H7 (cell line): ENCODE data around the gene PRDM1. TPM values are rescaled to one million over a fixed set of nuclear protein-coding genes. Genes with fewer than 3 reads are reported as not detected.

Experiments
- DNase-seq: peaks from one replicate; pipeline ENCODE4 v3.0.0; 2012
- H3K27me3 ChIP-seq: 2 replicates; pipeline ENCODE4 v1.6.0; 2011; ENCODE audit warnings: mild to moderate bottlenecking, low read length; ENCODE audit not compliant: control insufficient read depth, insufficient read depth
- H3K36me3 ChIP-seq: replicated peaks from 2 replicates; pipeline ENCODE4 v1.5.1; 2011; ENCODE audit warnings: low read length; ENCODE audit not compliant: control insufficient read depth, insufficient read depth
- H3K4me3 ChIP-seq: 2 replicates; pipeline ENCODE4 v1.5.1; 2011; ENCODE audit warnings: low read depth, mild to moderate bottlenecking, control low read depth, low read length, moderate library complexity; ENCODE audit not compliant: insufficient read depth
- total RNA-seq: library from RNA; depleted of rRNA; stranded (reverse); fragments of >200 nt; shearing (Covaris generic); gene quantifications from 2 replicates; pipeline ENCODE4 v1.2.3, GENCODE V29; 2014

PRDM1 gene
- total RNA-seq, 1 experiment from 2014 or later: 2.4 TPM

DNA sequence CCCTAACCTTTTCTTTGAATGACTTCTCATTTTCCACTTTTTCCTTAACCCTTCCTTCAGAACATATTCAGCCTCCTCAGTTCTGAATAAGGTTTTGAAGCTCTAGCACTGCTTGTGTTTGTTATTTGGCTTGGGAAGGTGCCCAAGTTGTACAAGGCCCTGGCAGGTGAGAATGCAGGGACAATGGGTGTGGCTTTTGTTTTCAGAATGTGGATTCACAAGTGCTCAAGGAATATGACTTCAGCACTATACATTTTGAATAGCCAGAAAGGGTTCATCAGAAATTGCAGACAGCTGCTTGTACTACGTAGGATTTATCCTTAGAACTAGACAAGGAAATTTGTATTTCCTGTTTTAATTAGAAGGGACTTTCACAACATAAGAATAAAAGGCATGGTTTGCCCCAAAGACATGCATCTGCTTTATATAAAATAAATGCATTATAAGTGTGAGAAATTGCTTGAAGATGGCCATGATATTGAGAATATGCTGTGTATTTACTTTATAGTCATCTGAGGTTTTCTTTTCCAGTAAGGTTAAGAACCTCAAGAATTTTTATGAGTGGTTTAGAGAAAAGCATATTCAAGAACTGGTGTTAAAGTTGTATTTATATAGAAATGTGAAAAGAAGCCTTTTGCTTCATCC lies 29.3 kb upstream of the PRDM1 start:
- Histone ChIP-seq H3K36me3 (no peaks in the 10 kb centered on the region), H3K4me3 (no peak overlapping the region), H3K27me3 (peaks cover 1% of the 10 kb centered on the region; the same call in 1 of the 2 replicates)
- DNase-seq: no peak

DNA sequence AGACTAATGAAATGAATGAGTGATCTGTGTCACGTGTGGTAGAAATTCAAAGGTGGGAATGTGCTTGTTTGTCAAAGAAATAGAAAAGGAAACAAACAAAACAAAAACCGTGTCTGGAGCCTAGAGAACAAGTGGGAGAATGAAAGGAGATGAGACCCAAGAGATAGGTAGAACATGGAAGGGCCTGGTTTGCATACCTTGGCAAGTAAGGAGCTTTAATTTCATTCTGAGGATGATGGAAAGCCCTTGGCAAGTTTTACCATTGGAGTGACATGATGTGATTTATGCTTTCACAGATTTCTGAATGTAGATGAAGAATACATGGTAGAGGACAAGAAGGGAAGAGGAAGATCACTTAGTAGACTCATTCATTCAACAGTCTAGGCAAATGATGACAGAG lies 26.8 kb upstream of the PRDM1 start:
- Histone ChIP-seq H3K4me3 (no peak overlapping the region), H3K27me3 (no peaks in the 10 kb centered on the region; the same call in 1 of the 2 replicates), H3K36me3 (no peaks in the 10 kb centered on the region)
- DNase-seq: no peak

DNA sequence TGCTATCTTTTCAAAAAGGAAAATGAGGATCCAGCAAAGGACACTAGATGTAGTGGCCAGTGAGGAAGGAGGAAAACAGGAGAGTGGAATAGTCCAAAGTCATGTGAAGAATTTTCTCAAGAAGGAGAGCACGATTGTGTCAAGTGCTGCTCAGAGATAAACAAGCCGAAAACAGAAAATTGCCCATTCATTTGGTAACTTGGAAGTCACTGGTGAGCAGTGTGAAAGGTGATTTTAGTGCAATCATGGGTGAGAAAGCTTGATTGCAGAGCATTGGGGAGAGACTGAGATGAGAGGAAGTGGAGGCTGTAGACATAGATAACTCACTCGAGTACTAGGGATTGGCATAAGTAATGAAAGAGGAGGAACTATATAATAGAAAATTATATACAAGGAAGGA lies 26.0 kb upstream of the PRDM1 start:
- no peak for DNase-seq
- H3K36me3 ChIP-seq: no peaks in the 10 kb centered on the region
- H3K27me3 ChIP-seq: no peaks in the 10 kb centered on the region
- H3K4me3 ChIP-seq: no peak overlapping the region

DNA sequence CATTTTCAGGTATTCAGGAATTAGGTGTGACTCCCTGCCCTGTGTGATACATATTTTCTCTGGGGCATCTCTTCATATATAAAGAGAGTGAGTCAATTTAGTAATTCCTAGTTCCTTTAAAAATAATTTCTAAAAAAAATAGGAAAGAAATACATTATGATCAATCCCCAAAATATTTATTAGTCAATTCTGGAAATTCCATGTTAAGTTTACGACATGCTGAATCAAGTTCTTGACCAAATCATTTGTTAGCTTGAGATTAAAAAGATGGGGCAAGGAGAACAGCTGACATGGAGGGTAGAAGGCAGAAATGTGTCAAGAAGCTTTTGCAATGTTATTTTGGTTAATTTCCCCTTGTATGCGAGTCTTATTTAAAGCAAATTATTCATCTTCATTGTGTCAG lies 22.7 kb upstream of the PRDM1 start:
- Histone ChIP-seq H3K4me3 (no peak overlapping the region), H3K27me3 (no peaks in the 10 kb centered on the region), H3K36me3 (no peaks in the 10 kb centered on the region)
- DNase-seq: no peak

DNA sequence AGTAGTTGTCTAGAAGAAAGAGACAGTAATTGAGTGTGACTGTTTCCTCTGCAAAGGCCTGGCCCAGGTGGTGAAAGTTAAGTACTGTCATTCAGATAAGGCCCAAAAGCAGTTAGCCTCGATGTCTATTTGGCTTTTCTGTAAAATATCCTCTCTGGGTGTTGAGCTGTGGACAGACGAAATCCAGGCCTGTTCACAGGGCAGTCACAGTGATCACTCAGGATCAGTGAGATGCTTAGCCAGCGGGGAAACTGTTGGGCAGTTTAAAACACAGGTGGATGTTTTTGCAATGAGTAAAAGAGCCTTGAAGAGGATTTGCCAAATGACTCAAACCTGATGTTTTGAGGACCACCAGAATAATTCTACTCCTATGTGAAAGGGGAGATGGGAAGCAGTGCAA lies 22.0 kb upstream of the PRDM1 start:
- H3K36me3 ChIP-seq: no peaks in the 10 kb centered on the region
- H3K4me3 ChIP-seq: no peak overlapping the region
- DNase-seq: no peak
- no peaks in the 10 kb centered on the region for H3K27me3 ChIP-seq

DNA sequence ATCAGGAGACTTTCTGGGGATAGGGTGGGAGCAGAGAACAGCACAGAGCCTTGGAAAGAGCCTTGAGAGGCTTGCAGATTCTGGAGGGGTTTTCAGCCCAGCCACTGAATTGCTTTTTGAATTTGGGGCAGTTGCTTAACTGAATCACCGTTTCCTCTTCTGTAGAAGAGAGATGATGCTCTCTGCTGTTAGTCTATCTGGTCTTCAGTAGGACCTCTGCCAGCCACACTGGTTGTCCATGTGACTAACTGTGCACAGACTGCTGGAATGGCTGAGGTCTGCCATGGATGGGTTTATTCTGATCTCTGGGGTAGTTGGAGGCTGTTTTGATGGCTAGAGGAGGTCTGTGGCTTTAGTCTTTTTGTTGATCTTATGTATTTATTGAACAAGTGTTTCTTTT lies 21.4 kb upstream of the PRDM1 start:
- H3K27me3 ChIP-seq: no peaks in the 10 kb centered on the region
- DNase-seq: no peak
- H3K4me3 ChIP-seq: no peak overlapping the region
- no peaks in the 10 kb centered on the region for H3K36me3 ChIP-seq

DNA sequence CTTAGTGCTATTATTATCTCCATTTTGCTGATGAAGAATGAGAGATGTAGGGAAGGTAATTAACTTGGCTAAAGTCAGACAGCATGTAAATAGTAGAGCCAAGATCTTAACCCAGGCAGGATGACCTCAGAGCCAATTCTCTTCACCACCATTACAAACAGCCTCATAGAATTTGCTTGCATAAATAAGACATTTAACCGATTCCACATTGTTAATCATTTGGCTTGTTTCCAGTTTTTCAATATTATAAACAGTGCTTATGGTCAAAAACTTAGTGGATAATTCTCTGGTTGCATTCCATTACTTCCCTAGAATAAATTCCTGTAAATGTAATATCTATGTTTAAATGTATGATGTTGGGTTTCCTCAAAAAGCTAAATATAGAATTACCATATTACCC lies 19.1 kb upstream of the PRDM1 start:
- H3K4me3 ChIP-seq: no peak overlapping the region
- H3K36me3 ChIP-seq: no peaks in the 10 kb centered on the region
- DNase-seq: no peak
- H3K27me3 ChIP-seq: no peaks in the 10 kb centered on the region

DNA sequence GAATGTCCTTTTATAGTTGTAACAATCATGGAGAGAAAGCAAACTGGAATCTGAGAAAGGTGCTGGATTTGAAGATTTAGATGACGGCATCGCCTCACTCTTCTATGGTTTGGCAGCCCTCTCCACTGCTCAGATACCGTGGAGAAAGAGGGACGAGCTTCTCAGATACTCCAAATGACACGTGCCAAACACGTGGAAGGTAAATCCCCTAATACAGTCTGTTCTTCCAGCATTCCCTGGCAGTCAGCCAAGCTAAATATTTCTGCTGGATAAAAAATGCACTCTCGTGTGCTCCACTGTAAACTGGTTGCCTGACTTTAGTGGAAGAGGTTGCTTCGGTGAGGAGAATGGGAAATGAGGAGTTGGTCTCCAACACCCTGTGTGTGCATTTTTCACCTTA lies 16.7 kb upstream of the PRDM1 start:
- Histone ChIP-seq H3K27me3 (no peaks in the 10 kb centered on the region), H3K36me3 (no peaks in the 10 kb centered on the region), H3K4me3 (no peak overlapping the region)
- DNase-seq: no peak

DNA sequence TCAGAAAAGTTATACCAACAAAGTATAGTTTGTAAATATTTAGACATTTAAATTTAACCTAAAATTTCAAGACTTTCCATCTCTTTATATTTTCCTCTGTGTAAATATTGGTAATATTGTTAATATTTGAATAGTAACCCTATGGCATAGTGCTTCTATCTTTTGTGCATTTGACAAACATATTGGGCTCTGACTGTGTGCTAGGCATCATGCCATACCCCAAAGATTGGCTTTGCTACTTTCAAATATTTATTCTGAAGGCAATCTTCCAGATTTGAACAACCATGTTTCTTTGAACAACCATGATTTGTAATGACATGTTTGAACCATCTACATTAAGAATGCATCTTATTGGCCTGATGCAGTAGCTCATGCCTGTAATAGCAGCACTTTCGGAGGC lies 15.5 kb upstream of the PRDM1 start:
- no peak overlapping the region for H3K4me3 ChIP-seq
- no peak for DNase-seq
- no peaks in the 10 kb centered on the region for H3K27me3 ChIP-seq
- no peaks in the 10 kb centered on the region for H3K36me3 ChIP-seq

- Histone ChIP-seq H3K4me3 (no peak overlapping the region), H3K27me3 (no peaks in the 10 kb centered on the region), H3K36me3 (no peaks in the 10 kb centered on the region)
- DNase-seq: no peak
These were observed 13.5 kb upstream of the PRDM1 start for GRCh38 chr6:106072501-106073090.

GRCh38 chr6:106074146-106074545 lies 12.0 kb upstream of the PRDM1 start:
- H3K4me3 ChIP-seq: no peak overlapping the region
- H3K27me3 ChIP-seq: no peaks in the 10 kb centered on the region
- no peak for DNase-seq
- H3K36me3 ChIP-seq: no peaks in the 10 kb centered on the region

DNA sequence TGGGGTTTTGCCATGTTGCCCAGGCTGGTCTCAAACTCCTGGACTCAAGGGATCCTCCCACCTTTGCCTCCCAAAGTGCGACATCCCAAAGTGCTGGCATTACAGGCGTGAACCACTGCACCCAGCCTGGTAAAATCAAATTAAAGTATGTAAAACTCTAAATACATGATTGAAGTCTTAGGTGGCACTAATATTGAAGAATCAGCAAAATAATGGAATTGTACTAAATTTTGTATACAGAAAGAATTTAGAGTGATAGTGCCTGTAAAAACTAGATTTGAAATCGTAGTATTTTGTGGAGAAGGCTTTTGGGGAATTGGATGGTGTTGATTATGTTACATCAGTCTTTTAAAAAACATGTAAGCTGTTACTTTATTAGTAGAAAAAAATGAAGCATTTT lies 10.0 kb upstream of the PRDM1 start:
- Histone ChIP-seq H3K27me3 (no peaks in the 10 kb centered on the region), H3K36me3 (no peaks in the 10 kb centered on the region), H3K4me3 (no peak overlapping the region)
- no peak for DNase-seq

GRCh38 chr6:106077170-106077569 lies 9.0 kb upstream of the PRDM1 start:
- Histone ChIP-seq H3K36me3 (no peaks in the 10 kb centered on the region), H3K4me3 (no peak overlapping the region), H3K27me3 (no peaks in the 10 kb centered on the region)
- no peak for DNase-seq

DNA sequence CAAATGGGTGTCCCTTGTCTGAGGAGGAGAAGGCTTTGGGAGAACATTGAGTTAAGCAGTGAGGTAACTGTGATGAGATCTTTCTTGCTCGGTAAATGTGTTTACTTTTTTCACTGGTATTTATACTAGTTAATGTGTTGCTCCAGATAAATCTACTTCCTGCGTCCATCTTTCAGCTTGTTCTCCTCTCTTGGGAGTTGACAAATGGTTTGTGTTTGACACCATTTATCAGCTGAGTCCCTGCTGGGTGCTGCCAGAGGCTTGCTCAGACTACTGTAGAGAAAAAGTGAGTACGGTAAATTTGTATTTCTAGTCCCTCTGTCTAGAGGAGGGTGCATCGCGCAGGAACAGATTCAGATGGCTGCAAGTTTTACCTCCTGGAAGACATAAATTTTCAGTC lies 8.3 kb upstream of the PRDM1 start:
- Histone ChIP-seq H3K36me3 (no peaks in the 10 kb centered on the region), H3K4me3 (no peak overlapping the region), H3K27me3 (no peaks in the 10 kb centered on the region)
- no peak for DNase-seq

- no peaks in the 10 kb centered on the region for H3K36me3 ChIP-seq
- H3K27me3 ChIP-seq: no peaks in the 10 kb centered on the region; the same call in 1 of the 2 replicates
- no peak for DNase-seq
- H3K4me3 ChIP-seq: no peak overlapping the region
These were observed 6.0 kb upstream of the PRDM1 start for GRCh38 chr6:106079961-106080762.
